Globus pallidus (tissue), 1 donor: ENCODE results near the gene FDX2.
"Not testable (repeated sequence)": the region's sequence is repeated elsewhere in the genome, so short reads cannot be mapped to it uniquely, and the experiment has no call there.

ENCODE experiments used
- DNase-seq: peaks from one replicate; pipeline ENCODE4 v3.0.0-alpha.2; 2015; ENCODE audit warnings: low spot score

FDX2 gene

GRCh38 chr19:10284065-10284959, 31.5 kb downstream of the FDX2 start:
- no peak for DNase-seq

- DNase-seq: no peak
Observed at GRCh38 chr19:10283301-10284064, 32.3 kb downstream of the FDX2 start.

GRCh38 chr19:10282043-10282442, 33.8 kb downstream of the FDX2 start:
- not testable (repeated sequence) for DNase-seq

- no peak for DNase-seq
Observed at GRCh38 chr19:10279737-10280442, 35.9 kb downstream of the FDX2 start.

GRCh38 chr19:10278935-10279334, 36.9 kb downstream of the FDX2 start:
- no peak for DNase-seq

GRCh38 chr19:10277795-10278589, 37.8 kb downstream of the FDX2 start:
- no peak for DNase-seq

- no peak for DNase-seq
Observed at GRCh38 chr19:10274589-10274988, 41.2 kb downstream of the FDX2 start.

GRCh38 chr19:10271543-10272086, 44.2 kb downstream of the FDX2 start:
- no peak for DNase-seq

GRCh38 chr19:10270616-10271394, 45.0 kb downstream of the FDX2 start, which contains the start of gene ICAM1:
Gene ICAM1 (plus strand): TSS chr19:10271120. CDS start chr19:10271160, 40 bp downstream.
- DNase-seq: no peak

- no peak for DNase-seq
Observed at GRCh38 chr19:10270180-10270615, 45.6 kb downstream of the FDX2 start.

- DNase-seq: peak; percentile 50
Observed at GRCh38 chr19:10269333-10270179, 46.3 kb downstream of the FDX2 start.

GRCh38 chr19:10268071-10268470, 47.7 kb downstream of the FDX2 start:
- no peak for DNase-seq

- DNase-seq: no peak
Observed at GRCh38 chr19:10266706-10267105, 49.1 kb downstream of the FDX2 start.

GRCh38 chr19:10262771-10263170, 53.0 kb downstream of the FDX2 start:
- no peak for DNase-seq

GRCh38 chr19:10260141-10260584, 55.7 kb downstream of the FDX2 start:
- DNase-seq: no peak
